NCI-H526 (cell line): Measurements from ENCODE around the gene ALS2.
"Not testable (repeated sequence)": the region's sequence is repeated elsewhere in the genome, so short reads cannot be mapped to it uniquely, and the experiment has no call there.

ENCODE experiments used
- DNase-seq, 2 experiments: peaks; one replicate each; lab custom pipeline; 2025; lab: John Stamatoyannopoulos, UW

The ALS2 gene

GRCh38 chr2:201793631-201794030, 12.9 kb upstream of the ALS2 start:
- no peak for DNase-seq

- no peak for DNase-seq
Measured at GRCh38 chr2:201790989-201791388, 10.3 kb upstream of the ALS2 start.

GRCh38 chr2:201790291-201790690, 9.6 kb upstream of the ALS2 start:
- no peak for DNase-seq

GRCh38 chr2:201789395-201789794, 8.7 kb upstream of the ALS2 start:
- no peak for DNase-seq

- no peak for DNase-seq
Measured at GRCh38 chr2:201788371-201788770, 7.6 kb upstream of the ALS2 start.

- DNase-seq = no peak
Measured at GRCh38 chr2:201786471-201786870, 5.7 kb upstream of the ALS2 start.

GRCh38 chr2:201785135-201785534, 4.4 kb upstream of the ALS2 start:
- no peak for DNase-seq

GRCh38 chr2:201784563-201784962, 3.8 kb upstream of the ALS2 start:
- no peak for DNase-seq

GRCh38 chr2:201781557-201782051, 871 bp upstream of the ALS2 start:
- peak; percentile 52 for DNase-seq

- DNase-seq = peak; percentile 32 to 65
Measured at GRCh38 chr2:201779901-201780673, 646 bp downstream of the ALS2 start.

- DNase-seq = no peak
Measured at GRCh38 chr2:201777869-201778268, 2.9 kb downstream of the ALS2 start.

- DNase-seq = no peak
Measured at GRCh38 chr2:201777043-201777442, 3.7 kb downstream of the ALS2 start.

GRCh38 chr2:201775326-201775725, 5.4 kb downstream of the ALS2 start:
- DNase-seq = no peak

- no peak for DNase-seq
Measured at GRCh38 chr2:201774546-201774945, 6.2 kb downstream of the ALS2 start.

GRCh38 chr2:201773990-201774389, 6.7 kb downstream of the ALS2 start:
- DNase-seq = no peak

GRCh38 chr2:201769666-201770373, 10.9 kb downstream of the ALS2 start:
- DNase-seq = no peak

- no peak for DNase-seq
Measured at GRCh38 chr2:201768918-201769317, 11.8 kb downstream of the ALS2 start.

- DNase-seq = no peak
Measured at GRCh38 chr2:201765799-201766198, 14.9 kb downstream of the ALS2 start.

- DNase-seq = not testable (repeated sequence)
Measured at GRCh38 chr2:201764469-201764868, 16.3 kb downstream of the ALS2 start.

- DNase-seq = no peak
Measured at GRCh38 chr2:201761101-201761500, 19.6 kb downstream of the ALS2 start.

GRCh38 chr2:201759567-201759966, 21.2 kb downstream of the ALS2 start:
- DNase-seq = no peak

GRCh38 chr2:201758873-201759272, 21.9 kb downstream of the ALS2 start:
- DNase-seq = peak in 1 of 2 experiments; percentile 5

GRCh38 chr2:201758234-201758633, 22.5 kb downstream of the ALS2 start:
- DNase-seq = peak in 1 of 2 experiments; percentile 3
